GM12874 (cell line): ENCODE measurements around the gene PPTC7.

Experiments used
- CTCF ChIP-seq: IDR thresholded peaks from 2 replicates; pipeline ENCODE4 v1.5.1; 2011; ENCODE audit warnings: low read depth, mild to moderate bottlenecking, control low read depth, low read length, moderate library complexity; ENCODE audit not compliant: insufficient read depth

The PPTC7 gene

GRCh38 chr12:110566993-110567392, 16.1 kb downstream of the PPTC7 start:
- TF ChIP-seq CTCF = no peak

GRCh38 chr12:110565894-110566871, 16.9 kb downstream of the PPTC7 start:
- TF ChIP-seq CTCF = no peak

GRCh38 chr12:110564471-110564991, 18.6 kb downstream of the PPTC7 start:
- no peak for TF ChIP-seq CTCF

GRCh38 chr12:110563702-110564470, 19.2 kb downstream of the PPTC7 start:
- TF ChIP-seq CTCF = no peak

GRCh38 chr12:110561471-110562201, 21.5 kb downstream of the PPTC7 start:
- TF ChIP-seq CTCF = no peak

- TF ChIP-seq CTCF = no peak
Measured at GRCh38 chr12:110560946-110561345, 22.2 kb downstream of the PPTC7 start.
